SK-N-SH treated with all-trans-retinoic acid at 6 μM for 48 hours (cell line): Measurements from ENCODE around the gene TTBK1.

Experiments used
- ZC3H10 ChIP-seq: fragments of 250-450 bp; sonication (Bioruptor Pico); IDR thresholded peaks from 2 replicates; pipeline ENCODE4 v1.5.1; 2021; ENCODE audit warnings: mild to moderate bottlenecking, moderate library complexity
- ZNF8 ChIP-seq: fragments of 450-650 bp; formaldehyde crosslinking; IDR thresholded peaks from 2 replicates; pipeline ENCODE4 v1.5.0; 2020; ENCODE audit warnings: mild to moderate bottlenecking, moderate library complexity
- TF ChIP-seq, protein P1 (sequence below): fragments of 250-450 bp; sonication (Bioruptor Pico); IDR thresholded peaks from 2 replicates; pipeline ENCODE4 v1.5.0; 2020; ENCODE audit warnings: mild to moderate bottlenecking, moderate library complexity
- TF ChIP-seq, protein P2 (sequence below): fragments of 250-450 bp; sonication (Bioruptor Pico); IDR thresholded peaks from 2 replicates; pipeline ENCODE4 v1.8.0; 2020; ENCODE audit warnings: mild to moderate bottlenecking, moderate library complexity, borderline replicate concordance

DNA sequence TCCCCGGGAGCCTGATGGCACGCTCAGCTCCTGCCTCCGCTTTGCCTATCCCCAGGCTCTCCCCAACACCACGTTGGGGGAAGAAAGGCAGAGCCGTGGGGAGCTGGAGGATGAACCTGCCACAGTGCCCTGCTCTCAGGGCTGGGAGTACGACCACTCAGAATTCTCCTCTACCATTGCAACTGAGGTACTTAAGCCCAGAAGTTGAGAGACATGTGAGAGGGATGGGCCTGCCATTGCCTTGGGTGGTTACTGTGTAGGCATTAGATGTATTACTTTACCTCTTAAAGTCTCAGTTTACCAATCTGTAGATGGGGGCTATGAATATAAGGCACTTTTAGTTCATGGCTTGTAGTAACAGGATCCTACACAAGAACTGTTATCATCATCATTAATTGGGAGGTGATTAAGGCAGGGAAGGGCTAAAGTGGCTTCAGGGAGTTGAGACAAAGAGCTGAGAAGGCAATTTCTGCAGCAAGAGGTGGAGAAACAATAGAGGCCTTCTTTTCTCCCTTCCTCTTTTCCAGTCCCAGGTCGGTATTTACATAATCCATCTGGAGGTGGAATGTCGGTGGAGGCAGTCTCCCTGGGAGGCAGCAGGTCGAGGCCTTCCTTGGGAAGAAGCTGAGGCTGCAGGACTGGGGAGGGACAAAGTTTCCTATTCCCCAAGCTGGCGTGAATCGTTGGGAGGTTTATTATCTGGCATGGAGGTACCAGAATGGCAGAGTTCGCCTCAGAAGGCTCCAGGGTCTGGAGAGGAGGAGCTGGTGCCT lies 55.5 kb downstream of the TTBK1 start:
- TF ChIP-seq, protein P1, sequence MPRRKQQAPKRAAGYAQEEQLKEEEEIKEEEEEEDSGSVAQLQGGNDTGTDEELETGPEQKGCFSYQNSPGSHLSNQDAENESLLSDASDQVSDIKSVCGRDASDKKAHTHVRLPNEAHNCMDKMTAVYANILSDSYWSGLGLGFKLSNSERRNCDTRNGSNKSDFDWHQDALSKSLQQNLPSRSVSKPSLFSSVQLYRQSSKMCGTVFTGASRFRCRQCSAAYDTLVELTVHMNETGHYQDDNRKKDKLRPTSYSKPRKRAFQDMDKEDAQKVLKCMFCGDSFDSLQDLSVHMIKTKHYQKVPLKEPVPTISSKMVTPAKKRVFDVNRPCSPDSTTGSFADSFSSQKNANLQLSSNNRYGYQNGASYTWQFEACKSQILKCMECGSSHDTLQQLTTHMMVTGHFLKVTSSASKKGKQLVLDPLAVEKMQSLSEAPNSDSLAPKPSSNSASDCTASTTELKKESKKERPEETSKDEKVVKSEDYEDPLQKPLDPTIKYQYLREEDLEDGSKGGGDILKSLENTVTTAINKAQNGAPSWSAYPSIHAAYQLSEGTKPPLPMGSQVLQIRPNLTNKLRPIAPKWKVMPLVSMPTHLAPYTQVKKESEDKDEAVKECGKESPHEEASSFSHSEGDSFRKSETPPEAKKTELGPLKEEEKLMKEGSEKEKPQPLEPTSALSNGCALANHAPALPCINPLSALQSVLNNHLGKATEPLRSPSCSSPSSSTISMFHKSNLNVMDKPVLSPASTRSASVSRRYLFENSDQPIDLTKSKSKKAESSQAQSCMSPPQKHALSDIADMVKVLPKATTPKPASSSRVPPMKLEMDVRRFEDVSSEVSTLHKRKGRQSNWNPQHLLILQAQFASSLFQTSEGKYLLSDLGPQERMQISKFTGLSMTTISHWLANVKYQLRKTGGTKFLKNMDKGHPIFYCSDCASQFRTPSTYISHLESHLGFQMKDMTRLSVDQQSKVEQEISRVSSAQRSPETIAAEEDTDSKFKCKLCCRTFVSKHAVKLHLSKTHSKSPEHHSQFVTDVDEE (CRISPR knock-in tag), result no peak
- TF ChIP-seq, protein P2, sequence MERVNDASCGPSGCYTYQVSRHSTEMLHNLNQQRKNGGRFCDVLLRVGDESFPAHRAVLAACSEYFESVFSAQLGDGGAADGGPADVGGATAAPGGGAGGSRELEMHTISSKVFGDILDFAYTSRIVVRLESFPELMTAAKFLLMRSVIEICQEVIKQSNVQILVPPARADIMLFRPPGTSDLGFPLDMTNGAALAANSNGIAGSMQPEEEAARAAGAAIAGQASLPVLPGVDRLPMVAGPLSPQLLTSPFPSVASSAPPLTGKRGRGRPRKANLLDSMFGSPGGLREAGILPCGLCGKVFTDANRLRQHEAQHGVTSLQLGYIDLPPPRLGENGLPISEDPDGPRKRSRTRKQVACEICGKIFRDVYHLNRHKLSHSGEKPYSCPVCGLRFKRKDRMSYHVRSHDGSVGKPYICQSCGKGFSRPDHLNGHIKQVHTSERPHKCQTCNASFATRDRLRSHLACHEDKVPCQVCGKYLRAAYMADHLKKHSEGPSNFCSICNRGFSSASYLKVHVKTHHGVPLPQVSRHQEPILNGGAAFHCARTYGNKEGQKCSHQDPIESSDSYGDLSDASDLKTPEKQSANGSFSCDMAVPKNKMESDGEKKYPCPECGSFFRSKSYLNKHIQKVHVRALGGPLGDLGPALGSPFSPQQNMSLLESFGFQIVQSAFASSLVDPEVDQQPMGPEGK, result no peak
- TF ChIP-seq ZNF8 (no peak), ZC3H10 (CRISPR knock-in tag) (no peak)
